ENCODE measurements around the gene TOR2A.

TOR2A gene

DNA sequence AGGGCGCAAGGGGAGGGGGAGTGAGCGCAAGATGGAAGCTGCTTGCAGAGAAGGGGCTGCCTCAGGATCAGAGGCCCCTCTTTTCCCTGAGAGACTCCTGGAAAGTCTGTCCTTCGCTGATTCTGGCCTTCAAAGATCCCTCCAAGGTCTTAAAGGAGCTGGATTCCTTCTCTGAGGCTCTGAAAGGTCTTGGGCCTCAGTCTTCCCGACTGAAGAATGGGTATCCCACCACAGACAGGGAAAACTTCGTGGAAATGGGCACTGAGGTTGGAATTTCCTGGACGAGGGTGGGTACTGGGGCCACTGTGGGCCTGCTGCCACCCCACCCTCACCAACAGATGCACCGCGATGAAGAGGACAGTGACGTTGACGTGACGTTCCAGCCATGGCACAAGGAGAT is 22.7 kb downstream of the TOR2A start:
- H3K27ac ChIP-seq: no peak overlapping the region
- peaks cover 22% of the 10 kb centered on the region for H3K27me3 ChIP-seq
- TF ChIP-seq, protein P1, sequence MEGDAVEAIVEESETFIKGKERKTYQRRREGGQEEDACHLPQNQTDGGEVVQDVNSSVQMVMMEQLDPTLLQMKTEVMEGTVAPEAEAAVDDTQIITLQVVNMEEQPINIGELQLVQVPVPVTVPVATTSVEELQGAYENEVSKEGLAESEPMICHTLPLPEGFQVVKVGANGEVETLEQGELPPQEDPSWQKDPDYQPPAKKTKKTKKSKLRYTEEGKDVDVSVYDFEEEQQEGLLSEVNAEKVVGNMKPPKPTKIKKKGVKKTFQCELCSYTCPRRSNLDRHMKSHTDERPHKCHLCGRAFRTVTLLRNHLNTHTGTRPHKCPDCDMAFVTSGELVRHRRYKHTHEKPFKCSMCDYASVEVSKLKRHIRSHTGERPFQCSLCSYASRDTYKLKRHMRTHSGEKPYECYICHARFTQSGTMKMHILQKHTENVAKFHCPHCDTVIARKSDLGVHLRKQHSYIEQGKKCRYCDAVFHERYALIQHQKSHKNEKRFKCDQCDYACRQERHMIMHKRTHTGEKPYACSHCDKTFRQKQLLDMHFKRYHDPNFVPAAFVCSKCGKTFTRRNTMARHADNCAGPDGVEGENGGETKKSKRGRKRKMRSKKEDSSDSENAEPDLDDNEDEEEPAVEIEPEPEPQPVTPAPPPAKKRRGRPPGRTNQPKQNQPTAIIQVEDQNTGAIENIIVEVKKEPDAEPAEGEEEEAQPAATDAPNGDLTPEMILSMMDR (IDR thresholded peaks at IDR 0.05): no peak
- H3K9me3 ChIP-seq: no peaks in the 10 kb centered on the region
- H3K4me3 ChIP-seq (ENCODE audit: low read depth in 1 of 2, low read length in 1 of 2): no peak overlapping the region
- peaks cover 11 to 17% of the 10 kb centered on the region in 2 experiments for H3K4me1 ChIP-seq (ENCODE audit: control insufficient read depth in 1 of 2, insufficient read depth in 1 of 2, low read depth in 1 of 2, low read length in 1 of 2)
- H3K36me3 ChIP-seq: no peaks in the 10 kb centered on the region

DNA sequence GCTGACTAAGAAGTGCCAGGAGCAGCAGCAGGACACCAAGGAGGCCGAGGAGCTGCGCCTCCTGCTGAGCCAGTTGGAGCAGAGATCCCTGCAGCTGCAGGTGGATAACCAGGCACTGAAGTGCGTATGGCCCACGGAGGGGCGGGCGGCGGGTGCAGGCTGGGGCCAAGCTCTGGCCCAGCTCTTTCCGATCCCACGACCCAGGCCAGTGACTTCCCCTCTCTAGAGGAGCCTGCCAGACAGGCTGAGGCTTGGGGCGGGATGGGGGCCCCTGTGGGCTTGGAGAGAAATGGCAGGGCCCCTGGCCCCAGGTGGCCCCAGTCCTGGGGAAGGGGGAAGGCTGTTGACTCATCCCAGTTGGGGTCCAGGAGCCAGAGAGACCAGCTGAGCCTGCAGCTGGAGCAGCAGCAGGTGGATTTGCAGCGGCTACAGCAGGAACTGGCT is 23.2 kb downstream of the TOR2A start:
- peaks cover 22% of the 10 kb centered on the region for H3K27me3 ChIP-seq
- H3K4me1 ChIP-seq (ENCODE audit: control insufficient read depth in 1 of 2, insufficient read depth in 1 of 2, low read depth in 1 of 2, low read length in 1 of 2): peaks cover 11 to 17% of the 10 kb centered on the region in 2 experiments
- TF ChIP-seq, protein P1 (IDR thresholded peaks at IDR 0.05): no peak
- no peak overlapping the region for H3K27ac ChIP-seq
- no peaks in the 10 kb centered on the region for H3K9me3 ChIP-seq
- H3K36me3 ChIP-seq: no peaks in the 10 kb centered on the region
- no peak overlapping the region for H3K4me3 ChIP-seq (ENCODE audit: low read depth in 1 of 2, low read length in 1 of 2)

DNA sequence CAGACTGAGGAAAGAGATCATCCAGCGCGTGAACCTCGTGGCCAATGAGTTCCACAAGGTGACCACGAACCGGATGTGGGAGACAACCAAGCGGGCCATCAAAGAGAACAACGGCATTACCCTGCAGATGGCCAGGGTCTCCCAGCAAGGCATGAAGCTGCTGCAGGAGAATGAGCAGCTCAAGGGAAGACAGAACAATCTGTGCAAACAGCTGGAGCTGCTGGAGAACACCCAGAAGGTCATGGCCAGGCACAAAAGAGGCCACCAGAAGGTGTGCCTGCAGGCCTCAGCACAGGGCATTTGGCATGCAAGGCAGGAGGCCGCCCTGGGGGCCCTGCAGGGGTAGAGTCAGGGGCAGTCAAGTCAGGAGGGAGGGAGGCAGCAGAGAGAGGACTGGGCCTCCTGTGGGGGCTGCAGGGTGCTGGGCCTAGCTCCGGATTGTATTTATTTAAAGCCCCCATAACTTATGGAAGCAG is 23.8 kb downstream of the TOR2A start:
- Histone ChIP-seq H3K4me3 (ENCODE audit: low read depth in 1 of 2, low read length in 1 of 2) (no peak overlapping the region), H3K9me3 (no peaks in the 10 kb centered on the region), H3K27ac (no peak overlapping the region), H3K36me3 (no peaks in the 10 kb centered on the region), H3K27me3 (peaks cover 22% of the 10 kb centered on the region), H3K4me1 (ENCODE audit: control insufficient read depth in 1 of 2, insufficient read depth in 1 of 2, low read depth in 1 of 2, low read length in 1 of 2) (peaks cover 10 to 15% of the 10 kb centered on the region in 2 experiments)
- TF ChIP-seq, protein P1 (IDR thresholded peaks at IDR 0.05): no peak

DNA sequence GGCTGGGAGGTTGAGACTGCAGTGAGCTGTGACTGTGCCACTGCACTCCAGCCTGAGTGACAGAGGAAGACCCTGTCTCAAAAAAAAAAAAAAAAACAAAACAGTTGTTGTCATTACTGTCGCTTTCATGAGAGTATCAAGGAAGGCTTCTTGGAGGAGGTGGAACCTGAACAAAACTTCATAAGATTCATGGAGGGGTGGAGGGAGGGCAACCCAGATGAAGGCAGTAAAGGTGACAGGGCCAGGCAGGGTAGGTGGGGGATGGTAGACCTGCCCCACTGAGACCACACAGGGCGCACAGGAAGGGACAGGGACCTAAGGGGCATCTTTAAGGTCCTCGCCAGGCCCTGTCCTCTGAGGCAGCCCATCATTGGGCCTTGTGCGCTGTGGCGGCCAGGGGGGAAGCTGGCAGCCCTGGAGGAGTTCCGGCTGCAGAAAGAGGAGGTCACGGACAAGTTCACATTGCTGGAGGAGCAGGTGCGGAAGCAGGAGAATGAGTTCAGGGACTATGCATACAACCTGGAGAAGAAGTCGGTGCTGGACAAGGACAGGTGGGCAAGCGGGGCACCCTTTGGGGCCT is 24.8 kb downstream of the TOR2A start:
- Histone ChIP-seq H3K27ac (no peak overlapping the region), H3K36me3 (no peaks in the 10 kb centered on the region), H3K4me3 (ENCODE audit: low read depth in 1 of 2, low read length in 1 of 2) (no peak overlapping the region), H3K4me1 (ENCODE audit: control insufficient read depth in 1 of 2, insufficient read depth in 1 of 2, low read depth in 1 of 2, low read length in 1 of 2) (peaks cover 6 to 11% of the 10 kb centered on the region in 2 experiments), H3K27me3 (peaks cover 22% of the 10 kb centered on the region), H3K9me3 (no peaks in the 10 kb centered on the region)
- TF ChIP-seq, protein P1 (IDR thresholded peaks at IDR 0.05): no peak

DNA sequence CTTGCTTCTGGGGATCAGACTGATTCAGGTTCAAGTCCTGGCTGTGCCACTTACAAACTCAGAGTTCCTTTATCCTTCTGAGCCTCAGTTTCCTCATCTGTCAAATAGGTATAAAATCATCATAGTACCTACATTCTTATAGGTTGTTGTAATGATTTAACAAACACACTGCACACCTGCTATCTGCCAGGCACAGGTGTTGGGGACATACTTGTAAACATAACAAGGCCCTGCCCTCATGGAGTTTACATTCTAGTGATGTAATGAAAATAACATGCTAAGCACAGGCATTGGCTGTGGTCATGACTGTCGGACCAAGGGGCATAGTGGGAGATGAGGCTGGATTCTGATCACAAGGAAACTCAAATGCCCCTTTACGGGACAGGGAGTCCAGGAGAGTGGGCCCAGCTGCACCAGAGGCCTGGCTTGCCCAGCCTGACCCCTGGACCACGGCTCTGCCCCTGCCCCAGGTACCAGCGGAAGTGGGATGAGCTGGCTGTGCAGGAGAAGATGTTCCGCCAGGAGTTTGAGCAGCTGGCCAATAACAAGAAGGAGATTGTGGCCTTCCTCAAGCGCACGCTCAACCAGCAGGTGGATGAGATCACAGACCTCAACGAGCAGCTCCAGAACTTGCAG is 26.0 kb downstream of the TOR2A start:
- peaks cover 12% of the 10 kb centered on the region for H3K27me3 ChIP-seq
- peaks cover 0 to 9% of the 10 kb centered on the region in 2 experiments for H3K4me1 ChIP-seq (ENCODE audit: control insufficient read depth in 1 of 2, insufficient read depth in 1 of 2, low read depth in 1 of 2, low read length in 1 of 2)
- H3K36me3 ChIP-seq: no peaks in the 10 kb centered on the region
- no peak overlapping the region for H3K4me3 ChIP-seq (ENCODE audit: low read depth in 1 of 2, low read length in 1 of 2)
- no peaks in the 10 kb centered on the region for H3K9me3 ChIP-seq
- TF ChIP-seq, protein P1 (IDR thresholded peaks at IDR 0.05): no peak
- no peak overlapping the region for H3K27ac ChIP-seq
